ENCODE measurements around the gene C15orf39.
A peak's percentile ranks its signal among the peaks of the same experiment; 100 is the strongest.

The C15orf39 gene

DNA sequence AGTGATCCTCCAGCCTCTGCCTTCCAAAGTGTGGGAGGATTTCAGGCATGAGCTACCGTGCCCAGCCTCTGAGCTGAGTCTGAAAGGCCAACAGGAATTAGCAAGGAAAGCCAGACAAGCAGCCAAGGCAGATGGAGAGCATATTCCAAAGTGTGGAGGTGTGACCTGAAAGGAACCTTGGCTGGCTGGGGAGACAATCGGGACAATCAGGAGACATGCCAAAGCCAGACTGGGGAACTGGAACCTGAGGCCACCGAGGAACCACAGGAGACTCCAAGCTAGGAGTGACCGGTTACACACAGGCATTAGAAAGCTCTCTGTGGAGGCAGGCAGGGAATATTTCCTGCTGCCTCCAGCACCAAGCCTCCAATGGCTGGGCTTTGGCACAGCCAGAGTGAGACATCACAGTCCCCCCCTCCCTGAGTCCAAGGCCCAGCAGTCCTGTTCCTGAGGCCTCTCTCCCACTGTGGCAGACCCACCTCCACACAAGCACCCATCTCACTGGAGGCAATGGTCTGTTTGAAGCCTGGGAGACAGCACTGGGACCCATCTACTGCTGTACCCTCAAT is 4.5 kb upstream of the C15orf39 start:
- Histone ChIP-seq H3K27ac (no peak overlapping the region), H3K27me3 (replicated peaks) (no peaks in the 10 kb centered on the region), H3K4me3 (ENCODE audit: low read depth, low read length) (no peak overlapping the region), H3K36me3 (replicated peaks) (no peaks in the 10 kb centered on the region)
- no peak for DNase-seq
- no peak for TF ChIP-seq CTCF (IDR thresholded peaks at IDR 0.05; ENCODE audit: low read depth, low read length, missing control alignments)
- in situ Hi-C loops (cut with HindIII; ENCODE audit: low pct_ligation_motif_present, low sequenced_read_pairs): no loop called here

- TF ChIP-seq CTCF (IDR thresholded peaks at IDR 0.05; ENCODE audit: low read depth, low read length, missing control alignments): no peak
- Histone ChIP-seq H3K27me3 (replicated peaks) (no peaks in the 10 kb centered on the region), H3K27ac (no peak overlapping the region), H3K4me3 (ENCODE audit: low read depth, low read length) (no peak overlapping the region), H3K36me3 (replicated peaks) (no peaks in the 10 kb centered on the region)
- in situ Hi-C loops (cut with HindIII; ENCODE audit: low pct_ligation_motif_present, low sequenced_read_pairs): no loop called here
- peak; percentile 36 for DNase-seq
Measured at GRCh38 chr15:75198560-75199356, 2.9 kb upstream of the C15orf39 start.

- H3K27ac ChIP-seq: no peak overlapping the region
- no peaks in the 10 kb centered on the region for H3K36me3 ChIP-seq (replicated peaks)
- no peak for DNase-seq
- in situ Hi-C loops (cut with HindIII; ENCODE audit: low pct_ligation_motif_present, low sequenced_read_pairs): no loop called here
- TF ChIP-seq CTCF (IDR thresholded peaks at IDR 0.05; ENCODE audit: low read depth, low read length, missing control alignments): no peak
- no peaks in the 10 kb centered on the region for H3K27me3 ChIP-seq (replicated peaks)
- no peak overlapping the region for H3K4me3 ChIP-seq (ENCODE audit: low read depth, low read length)
Measured at GRCh38 chr15:75199357-75199940, 2.2 kb upstream of the C15orf39 start.

DNA sequence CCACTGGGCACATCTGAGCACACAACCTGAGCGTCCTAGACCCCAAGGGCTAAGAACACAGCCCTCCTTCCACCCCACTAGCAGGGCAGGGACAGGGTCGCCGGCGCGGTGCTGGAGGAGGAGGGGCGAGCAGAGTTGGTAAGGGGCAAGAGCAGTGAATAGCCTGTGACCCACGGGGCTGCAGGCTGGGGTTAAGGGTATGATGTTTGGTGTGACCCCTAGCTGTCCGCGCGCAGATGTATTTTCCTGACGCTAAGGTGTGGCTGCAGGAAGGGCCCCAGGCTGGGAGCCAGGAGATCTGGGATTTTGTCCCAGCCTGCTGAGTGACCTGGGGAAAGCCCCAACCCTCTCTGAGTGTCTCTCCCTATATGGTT is 1.3 kb upstream of the C15orf39 start:
- Histone ChIP-seq H3K27me3 (replicated peaks) (no peaks in the 10 kb centered on the region), H3K27ac (no peak overlapping the region), H3K4me3 (ENCODE audit: low read depth, low read length) (no peak overlapping the region), H3K36me3 (replicated peaks) (no peaks in the 10 kb centered on the region)
- TF ChIP-seq CTCF (IDR thresholded peaks at IDR 0.05; ENCODE audit: low read depth, low read length, missing control alignments): no peak
- no peak for DNase-seq
- in situ Hi-C loops (cut with HindIII; ENCODE audit: low pct_ligation_motif_present, low sequenced_read_pairs): no loop called here

GRCh38 chr15:75200765-75201615 is 692 bp upstream of the C15orf39 start:
- in situ Hi-C loops (cut with HindIII; ENCODE audit: low pct_ligation_motif_present, low sequenced_read_pairs): no loop called here
- DNase-seq: peak; percentile 13
- H3K27ac ChIP-seq: peak overlapping the region; percentile 4
- H3K27me3 ChIP-seq (replicated peaks): no peaks in the 10 kb centered on the region
- TF ChIP-seq CTCF (IDR thresholded peaks at IDR 0.05; ENCODE audit: low read depth, low read length, missing control alignments): no peak
- peak overlapping the region; percentile 89 for H3K4me3 ChIP-seq (ENCODE audit: low read depth, low read length)
- H3K36me3 ChIP-seq (replicated peaks): no peaks in the 10 kb centered on the region

Measured in brain microvascular endothelial cell (primary cell).